Kidney (tissue), 11 donors: Measurements from ENCODE around the gene ZNF74. TPM values are rescaled to one million over a fixed set of nuclear protein-coding genes. Genes with fewer than 3 reads are reported as not detected.
"Not testable (repeated sequence)": the region's sequence is repeated elsewhere in the genome, so short reads cannot be mapped to it uniquely, and the experiment has no call there.

Experiments
- DNase-seq, 5 donors: peaks; one replicate each; pipeline ENCODE4 v3.0.0-alpha.2; 2013 to 2020
- FAIRE-seq: peaks from 2 replicates; lab custom pipeline; 2012; peaks lifted over from hg19 to GRCh38; lab: Jason Lieb, UNC
- H3K27ac ChIP-seq, 2 donors: one replicate each; pipeline ENCODE4 v1.7.0; 2013; ENCODE audit warnings: low read depth in 2 of 2, low read length in 2 of 2, inconsistent platforms in 1 of 2
- H3K27me3 ChIP-seq: one replicate; pipeline ENCODE4 v1.7.1; 2013; ENCODE audit warnings: low read length, inconsistent platforms; ENCODE audit not compliant: control insufficient read depth, insufficient read depth
- H3K36me3 ChIP-seq, 3 donors: one replicate each; pipeline versions ENCODE4 v1.7.0 to v1.7.1; 2013; ENCODE audit warnings: low read length in 3 of 3, control low read depth in 1 of 3, inconsistent platforms in 1 of 3; ENCODE audit not compliant: insufficient read depth in 3 of 3, control insufficient read depth in 2 of 3
- H3K4me1 ChIP-seq, 3 donors: one replicate each; pipeline versions ENCODE4 v1.7.0 to v1.7.1; 2013; ENCODE audit warnings: low read length in 3 of 3, inconsistent platforms in 1 of 3, low read depth in 1 of 3; ENCODE audit not compliant: control insufficient read depth in 2 of 3, insufficient read depth in 2 of 3
- H3K4me3 ChIP-seq, 3 donors: one replicate each; pipeline versions ENCODE4 v1.7.0 to v1.8.1; 2013; ENCODE audit warnings: low read length in 3 of 3, control low read depth in 1 of 3, inconsistent platforms in 1 of 3
- H3K9ac ChIP-seq, 3 donors: one replicate each; pipeline versions ENCODE4 v1.7.0 to v1.7.1; 2013; ENCODE audit warnings: low read length in 3 of 3, control low read depth in 1 of 3, inconsistent platforms in 1 of 3
- H3K9me3 ChIP-seq, 3 donors: one replicate each; pipeline versions ENCODE4 v1.7.0 to v1.7.1; 2013; ENCODE audit warnings: low read length in 3 of 3, control low read depth in 1 of 3, inconsistent platforms in 1 of 3; ENCODE audit not compliant: control insufficient read depth in 2 of 3, insufficient read depth in 1 of 3
- intact Hi-C: fragments of 100-400 bp; cut with DNase I; formaldehyde crosslinking; loops from one replicate; pipeline ENCODE4 v1.11.1; 2022
- polyA plus RNA-seq: library from polyadenylated mRNA; stranded (reverse); fragments of 350-450 nt; fragmentation: Illumina TruSeq; extraction: RNeasy Lipid Tissue Mini Kit (QIAGEN cat#74804); gene quantifications from one replicate; pipeline ENCODE4 v1.2.3, GENCODE V29; 2014; ENCODE audit warnings: low read depth, low replicate concordance; ENCODE audit not compliant: insufficient read depth
- total RNA-seq: library from RNA; stranded (reverse); fragmentation: NEBNext Ultra II Directional; extraction: Animal tissue kit (Norgen Biotek cat#: 25700); gene quantifications from one replicate; pipeline ENCODE4 v1.2.1, GENCODE V29; 2021
- donor health status: control.
- donor health status: control.
- donor health status: DM: yes; HTN: yes; CAD: no.
- donor health status: Normal renal cell carcinoma (clear cell type).

Gene ZNF74
- total and polyA plus RNA-seq, 2 donors from 2014 or later = 3.7 to 6.5 TPM

- H3K4me3 ChIP-seq, H3K4me1 ChIP-seq, H3K27me3 ChIP-seq, H3K9ac ChIP-seq, DNase-seq, intact Hi-C loops, H3K36me3 ChIP-seq, H3K9me3 ChIP-seq, FAIRE-seq, H3K27ac ChIP-seq: not testable (repeated sequence)
Measured at GRCh38 chr22:20364335-20365260, 29.4 kb upstream of the ZNF74 start.

DNA sequence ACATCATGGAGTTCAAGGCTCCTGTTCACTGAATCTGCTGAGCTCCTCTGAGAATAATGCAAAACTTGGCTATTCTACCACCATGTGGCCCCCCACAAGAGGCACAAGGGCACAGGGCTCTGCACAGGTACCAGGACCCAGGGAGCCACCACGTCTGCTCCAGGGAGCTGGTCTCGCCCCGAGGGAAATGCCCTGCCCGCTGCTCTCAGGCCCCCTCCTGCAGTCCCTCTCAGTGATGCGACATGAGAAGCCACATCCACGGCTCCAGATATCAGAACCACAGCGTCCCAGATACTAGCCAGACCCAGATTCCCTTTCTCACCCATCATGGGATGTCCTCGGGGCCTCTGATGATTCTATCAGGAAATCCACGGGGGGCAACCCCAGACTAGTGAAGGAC lies 27.1 kb upstream of the ZNF74 start:
- H3K4me3 ChIP-seq, FAIRE-seq, H3K4me1 ChIP-seq, H3K36me3 ChIP-seq, H3K9ac ChIP-seq, H3K9me3 ChIP-seq, DNase-seq, H3K27ac ChIP-seq, H3K27me3 ChIP-seq, intact Hi-C loops: not testable (repeated sequence)

GRCh38 chr22:20368875-20369274 lies 25.1 kb upstream of the ZNF74 start:
- H3K9me3 ChIP-seq, DNase-seq, intact Hi-C loops, FAIRE-seq, H3K27ac ChIP-seq, H3K27me3 ChIP-seq, H3K36me3 ChIP-seq, H3K9ac ChIP-seq, H3K4me1 ChIP-seq, H3K4me3 ChIP-seq: not testable (repeated sequence)

- H3K9ac ChIP-seq, intact Hi-C loops, H3K36me3 ChIP-seq, FAIRE-seq, H3K4me1 ChIP-seq, H3K9me3 ChIP-seq, H3K27me3 ChIP-seq, DNase-seq, H3K4me3 ChIP-seq, H3K27ac ChIP-seq: not testable (repeated sequence)
Measured at GRCh38 chr22:20371687-20372086, 22.3 kb upstream of the ZNF74 start.

DNA sequence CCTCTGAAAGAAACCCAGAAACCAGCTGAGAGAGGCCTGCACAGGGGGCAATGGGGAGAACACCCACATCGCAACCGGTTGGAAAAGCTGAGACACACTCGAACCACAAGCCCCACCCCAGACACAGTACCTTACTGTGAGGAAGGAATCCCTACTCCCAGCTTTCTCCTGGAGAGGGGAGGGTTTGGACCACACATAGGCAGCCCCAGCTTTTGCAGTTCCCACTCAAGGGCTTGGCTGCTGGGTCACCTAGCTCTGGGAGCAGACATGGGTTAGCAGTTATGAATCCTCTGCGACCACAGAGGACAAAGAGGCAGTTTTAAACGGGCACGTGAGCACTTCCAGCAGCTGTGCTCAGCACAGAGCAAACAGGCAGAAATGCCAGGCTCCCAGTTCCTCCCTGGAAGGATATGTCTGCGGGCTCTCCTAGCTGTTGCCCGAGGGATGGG lies 21.5 kb upstream of the ZNF74 start:
- H3K9me3 ChIP-seq, H3K9ac ChIP-seq, H3K4me1 ChIP-seq, DNase-seq, H3K27me3 ChIP-seq, H3K36me3 ChIP-seq, intact Hi-C loops, H3K27ac ChIP-seq, H3K4me3 ChIP-seq, FAIRE-seq: not testable (repeated sequence)

DNA sequence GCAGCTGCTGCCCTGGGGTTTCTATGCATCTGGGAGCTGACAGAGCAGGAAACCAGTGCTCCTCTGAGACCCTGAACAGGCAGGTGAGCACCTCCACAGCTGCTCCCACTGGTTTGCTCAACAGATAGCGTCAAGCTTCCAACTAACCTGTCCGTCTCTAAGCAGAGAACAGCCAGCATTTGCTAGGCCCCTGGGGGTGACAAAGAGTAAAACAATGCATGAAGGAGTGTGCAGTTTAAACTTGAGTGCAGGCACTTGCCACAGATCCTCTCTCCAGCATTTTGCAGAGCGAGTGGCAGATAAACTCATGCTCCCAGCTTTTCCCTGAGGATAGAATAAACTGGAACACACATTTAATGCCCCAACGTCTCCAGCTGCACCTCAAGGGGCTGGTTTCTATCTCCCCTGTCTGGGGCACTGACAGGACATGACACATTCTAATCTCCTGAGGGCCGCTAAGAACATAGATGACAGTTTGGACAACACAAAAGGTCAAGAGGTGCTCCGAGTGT lies 20.7 kb upstream of the ZNF74 start:
- intact Hi-C loops, H3K36me3 ChIP-seq, H3K4me1 ChIP-seq, DNase-seq, H3K27ac ChIP-seq, H3K9ac ChIP-seq, H3K9me3 ChIP-seq, H3K27me3 ChIP-seq, FAIRE-seq, H3K4me3 ChIP-seq: not testable (repeated sequence)

DNA sequence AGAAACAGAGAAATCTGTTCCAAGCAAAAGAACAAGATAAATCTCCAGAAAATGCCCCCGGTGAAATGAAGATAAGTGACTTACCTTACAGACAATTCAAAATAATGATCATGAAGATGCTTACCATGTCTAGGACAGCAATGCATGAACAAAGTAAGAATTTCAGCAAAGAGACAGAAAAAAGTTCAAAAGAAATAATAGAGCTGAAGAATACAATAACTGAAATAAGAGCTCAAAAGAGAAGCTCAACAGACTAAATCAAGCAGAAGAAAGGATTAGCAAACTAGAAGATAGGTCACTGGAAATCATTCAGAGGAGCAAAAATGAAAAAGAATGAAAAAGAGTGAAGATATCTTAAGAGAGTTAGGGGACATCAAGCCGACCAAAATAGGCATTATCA lies 19.8 kb upstream of the ZNF74 start:
- H3K4me3 ChIP-seq, intact Hi-C loops, FAIRE-seq: not testable (repeated sequence)

DNA sequence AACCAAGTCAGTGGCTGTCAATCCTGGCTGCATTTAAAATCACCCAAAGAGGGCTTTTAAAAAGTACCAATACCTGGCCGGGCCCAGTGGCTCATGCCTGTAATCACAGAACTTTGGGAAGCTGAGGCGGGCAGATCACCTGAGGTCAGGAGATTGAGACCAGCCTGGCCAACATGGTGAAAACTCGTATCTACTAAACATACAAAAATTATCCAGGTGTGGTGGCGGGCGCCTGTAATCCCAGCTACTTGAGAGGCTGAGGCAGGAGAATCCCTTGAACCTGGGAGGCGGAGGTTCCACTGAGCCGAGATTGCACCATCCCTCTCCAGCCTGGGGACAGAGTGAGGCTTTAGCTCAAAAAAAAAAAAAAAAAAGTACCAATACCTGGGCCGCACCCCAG lies 17.7 kb upstream of the ZNF74 start:
- H3K27me3 ChIP-seq, H3K4me3 ChIP-seq, DNase-seq, H3K4me1 ChIP-seq, H3K27ac ChIP-seq, FAIRE-seq, H3K9me3 ChIP-seq, H3K9ac ChIP-seq, H3K36me3 ChIP-seq, intact Hi-C loops: not testable (repeated sequence)

More for the DNA sequence above, 19.8 kb upstream of the ZNF74 start:
- H3K36me3 ChIP-seq, H3K27ac ChIP-seq, H3K9me3 ChIP-seq, H3K9ac ChIP-seq, H3K27me3 ChIP-seq, H3K4me1 ChIP-seq, DNase-seq: not testable (repeated sequence)
